Kidney (tissue), 14 donors: ENCODE data around the gene SUSD4. TPM values are rescaled to one million over a fixed set of nuclear protein-coding genes. Genes with fewer than 3 reads are reported as not detected.

ENCODE experiments used
- DNase-seq, 5 donors: peaks; one replicate each; pipeline ENCODE4 v3.0.0-alpha.2; 2013 to 2020
- FAIRE-seq: peaks from 2 replicates; lab custom pipeline; 2012; peaks lifted over from hg19 to GRCh38; lab: Jason Lieb, UNC
- H3K27ac ChIP-seq, 2 donors: one replicate each; pipeline ENCODE4 v1.7.0; 2013; ENCODE audit warnings: low read depth in 2 of 2, low read length in 2 of 2, inconsistent platforms in 1 of 2
- H3K27me3 ChIP-seq: one replicate; pipeline ENCODE4 v1.7.1; 2013; ENCODE audit warnings: low read length, inconsistent platforms; ENCODE audit not compliant: control insufficient read depth, insufficient read depth
- H3K36me3 ChIP-seq, 3 donors: one replicate each; pipeline versions ENCODE4 v1.7.0 to v1.7.1; 2013; ENCODE audit warnings: low read length in 3 of 3, control low read depth in 1 of 3, inconsistent platforms in 1 of 3; ENCODE audit not compliant: insufficient read depth in 3 of 3, control insufficient read depth in 2 of 3
- H3K4me1 ChIP-seq, 3 donors: one replicate each; pipeline versions ENCODE4 v1.7.0 to v1.7.1; 2013; ENCODE audit warnings: low read length in 3 of 3, inconsistent platforms in 1 of 3, low read depth in 1 of 3; ENCODE audit not compliant: control insufficient read depth in 2 of 3, insufficient read depth in 2 of 3
- H3K4me3 ChIP-seq, 3 donors: one replicate each; pipeline versions ENCODE4 v1.7.0 to v1.8.1; 2013; ENCODE audit warnings: low read length in 3 of 3, control low read depth in 1 of 3, inconsistent platforms in 1 of 3
- H3K9ac ChIP-seq, 3 donors: one replicate each; pipeline versions ENCODE4 v1.7.0 to v1.7.1; 2013; ENCODE audit warnings: low read length in 3 of 3, control low read depth in 1 of 3, inconsistent platforms in 1 of 3
- H3K9me3 ChIP-seq, 3 donors: one replicate each; pipeline versions ENCODE4 v1.7.0 to v1.7.1; 2013; ENCODE audit warnings: low read length in 3 of 3, control low read depth in 1 of 3, inconsistent platforms in 1 of 3; ENCODE audit not compliant: control insufficient read depth in 2 of 3, insufficient read depth in 1 of 3
- CTCF ChIP-seq: IDR thresholded peaks from 3 replicates; pipeline ENCODE4 v1.5.1; 2012; ENCODE audit warnings: mild to moderate bottlenecking, moderate library complexity, borderline replicate concordance; ENCODE audit not compliant: insufficient read depth; ENCODE audit errors: extremely low read depth
- intact Hi-C: fragments of 100-400 bp; cut with DNase I; formaldehyde crosslinking; loops from one replicate; pipeline ENCODE4 v1.11.1; 2022
- polyA plus RNA-seq: library from polyadenylated mRNA; stranded (reverse); fragments of 350-450 nt; fragmentation: Illumina TruSeq; extraction: RNeasy Lipid Tissue Mini Kit (QIAGEN cat#74804); gene quantifications from one replicate; pipeline ENCODE4 v1.2.3, GENCODE V29; 2014; ENCODE audit warnings: low read depth, low replicate concordance; ENCODE audit not compliant: insufficient read depth
- total RNA-seq: library from RNA; stranded (reverse); fragmentation: NEBNext Ultra II Directional; extraction: Animal tissue kit (Norgen Biotek cat#: 25700); gene quantifications from one replicate; pipeline ENCODE4 v1.2.1, GENCODE V29; 2021
- donor health status: control.
- donor health status: control.
- donor health status: control.
- donor health status: control.
- donor health status: control.
- donor health status: DM: yes; HTN: yes; CAD: no.
- donor health status: Normal renal cell carcinoma (clear cell type).

Gene SUSD4
- total and polyA plus RNA-seq, 2 donors from 2014 or later: 14.0 to 23.7 TPM

- intact Hi-C loops: no loop called here
- TF ChIP-seq CTCF: no peak
- Histone ChIP-seq H3K27me3 (no peaks in the 10 kb centered on the region), H3K9me3 (no peaks in the 10 kb centered on the region), H3K4me1 (peaks cover 0 to 2% (median 0%) of the 10 kb centered on the region in 3 donors), H3K4me3 (no peak overlapping the region), H3K9ac (no peak overlapping the region), H3K36me3 (no peaks in the 10 kb centered on the region), H3K27ac (no peak overlapping the region)
- FAIRE-seq: no peak
- no peak for DNase-seq
These were observed 175.2 kb downstream of the SUSD4 start for GRCh38 chr1:223188618-223189356.

GRCh38 chr1:223186800-223187199, 177.2 kb downstream of the SUSD4 start:
- Histone ChIP-seq H3K9ac (no peak overlapping the region), H3K4me1 (peaks cover 0 to 2% (median 0%) of the 10 kb centered on the region in 3 donors), H3K9me3 (no peaks in the 10 kb centered on the region), H3K27ac (no peak overlapping the region), H3K4me3 (no peak overlapping the region), H3K36me3 (no peaks in the 10 kb centered on the region), H3K27me3 (no peaks in the 10 kb centered on the region)
- DNase-seq (no peak), FAIRE-seq (no peak)
- intact Hi-C loops: no loop called here
- TF ChIP-seq CTCF: no peak

- intact Hi-C loops: no loop called here
- DNase-seq: no peak
- Histone ChIP-seq H3K4me1 (peaks cover 0 to 2% (median 2%) of the 10 kb centered on the region in 3 donors), H3K9me3 (no peaks in the 10 kb centered on the region), H3K4me3 (no peak overlapping the region), H3K27me3 (no peaks in the 10 kb centered on the region), H3K27ac (no peak overlapping the region), H3K9ac (no peak overlapping the region), H3K36me3 (no peaks in the 10 kb centered on the region)
- TF ChIP-seq CTCF: no peak
- no peak for FAIRE-seq
These were observed 180.6 kb downstream of the SUSD4 start for GRCh38 chr1:223183268-223183862.
